NCI-H1694 treated with DMSO at 0.1 percent for 48 hours (cell line): ENCODE data around the gene BICC1.

ENCODE experiments used
- DNase-seq: peaks from one replicate; lab custom pipeline; 2025; lab: John Stamatoyannopoulos, UW

The BICC1 gene

DNA sequence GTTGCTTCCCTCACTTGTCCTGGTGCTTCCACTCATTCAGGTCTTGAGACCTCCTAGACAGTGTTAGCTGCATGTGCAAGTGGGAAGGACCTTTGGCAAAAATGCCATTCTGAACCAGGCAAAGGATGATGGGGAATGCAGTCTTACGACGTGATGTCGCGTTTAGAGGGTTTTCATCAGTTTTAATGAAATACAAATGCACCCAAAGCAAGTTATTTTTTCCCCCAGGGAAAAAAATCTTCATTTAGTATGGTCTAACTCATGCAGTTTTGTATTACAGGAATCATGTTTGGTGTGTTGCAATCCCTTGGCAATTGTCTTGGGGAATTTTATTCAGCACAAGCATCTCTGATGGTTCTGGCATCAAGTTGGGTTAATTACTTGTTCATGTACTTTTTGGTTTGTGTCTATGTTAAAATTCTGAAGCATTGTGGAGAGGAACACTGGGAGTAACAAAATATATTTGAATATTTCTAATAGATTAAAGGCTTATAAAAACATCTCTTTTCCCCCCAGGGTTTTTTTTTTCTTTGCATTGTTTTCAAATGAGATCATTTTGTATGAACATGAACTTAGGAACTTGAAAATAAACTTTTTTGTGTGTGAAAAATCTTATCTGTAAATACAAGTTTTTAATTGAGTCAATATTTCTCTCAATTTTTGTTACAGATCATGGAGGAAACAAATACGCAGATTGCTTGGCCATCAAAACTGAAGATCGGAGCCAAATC is 188.9 kb downstream of the BICC1 start:
- DNase-seq, result no peak

DNA sequence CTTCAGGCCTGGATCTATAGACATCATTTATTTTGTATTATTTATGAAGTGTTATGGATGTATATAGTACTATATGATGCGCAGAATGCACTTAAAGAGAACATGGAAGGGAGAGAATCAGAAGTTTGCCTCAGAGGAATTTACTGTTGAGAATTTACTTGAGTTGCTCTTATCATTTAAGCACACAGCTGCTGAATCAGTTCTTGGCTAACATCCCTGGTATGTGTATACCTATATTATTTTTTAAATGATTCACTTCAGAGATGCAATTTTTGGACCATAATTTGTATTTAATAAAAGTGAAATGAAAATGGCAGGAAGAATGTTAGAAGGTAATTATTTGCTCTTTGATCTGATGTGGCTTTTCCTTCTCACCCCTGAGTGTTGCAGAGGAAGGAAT is 191.6 kb downstream of the BICC1 start:
- no peak for DNase-seq

DNA sequence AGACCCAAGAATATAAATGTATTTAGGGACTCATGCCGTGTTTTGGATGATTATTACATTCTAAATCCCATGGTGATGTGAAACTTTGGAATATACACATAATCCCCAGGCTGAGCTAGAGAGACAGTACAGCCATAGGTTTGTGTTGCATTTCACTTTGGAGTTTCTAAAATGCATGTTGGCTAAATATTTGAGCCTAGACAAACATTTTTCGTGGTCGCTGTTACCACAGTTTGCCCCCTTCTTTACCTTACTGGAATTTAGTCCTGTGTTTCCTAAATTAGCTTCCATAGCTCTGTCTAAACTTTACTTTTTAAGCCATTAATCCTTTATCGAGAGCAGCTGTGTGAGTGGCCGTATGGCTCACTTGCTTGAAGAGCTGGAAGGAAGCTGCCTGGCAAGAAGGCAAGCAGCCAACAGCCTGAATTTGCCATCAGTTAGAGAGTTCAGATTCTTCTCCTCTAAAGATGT is 192.0 kb downstream of the BICC1 start:
- no peak for DNase-seq

DNA sequence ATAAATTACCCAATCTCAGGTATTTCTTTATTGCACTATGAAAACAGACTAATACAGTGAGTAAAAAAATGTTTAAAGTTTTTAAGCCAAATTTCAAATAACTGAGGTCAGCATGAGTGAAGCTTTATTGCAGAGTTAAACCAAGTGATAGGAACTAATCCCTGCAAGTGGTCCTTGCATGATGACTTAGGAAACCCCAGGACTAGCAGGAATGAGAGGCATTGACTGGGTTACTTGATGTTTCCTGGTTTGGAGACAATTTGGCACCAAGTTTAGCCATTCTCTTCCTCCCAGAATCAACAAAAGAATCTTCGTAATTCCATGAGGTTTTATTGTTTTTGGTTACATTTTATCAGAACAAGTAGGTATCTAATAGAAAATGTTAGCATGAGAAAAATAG is 194.2 kb downstream of the BICC1 start:
- DNase-seq, result no peak

DNA sequence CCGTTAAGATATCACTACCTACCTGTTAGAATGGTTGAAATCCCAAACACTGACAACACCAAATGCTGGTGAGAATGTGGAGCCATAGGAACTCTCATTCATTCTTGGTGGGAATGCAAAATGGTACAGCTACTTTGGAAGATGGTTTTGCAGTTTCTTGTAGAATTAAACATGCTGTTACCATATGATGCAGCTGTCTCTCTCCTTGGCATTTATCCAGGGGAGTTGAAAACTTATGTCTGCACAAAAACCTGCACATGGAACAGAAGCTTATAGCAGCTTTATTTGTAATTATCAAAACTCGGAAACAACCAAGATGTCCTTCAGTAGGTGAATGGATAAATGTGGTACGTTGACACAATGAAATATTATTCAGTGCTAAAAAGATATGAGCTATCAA is 199.5 kb downstream of the BICC1 start:
- no peak for DNase-seq

DNA sequence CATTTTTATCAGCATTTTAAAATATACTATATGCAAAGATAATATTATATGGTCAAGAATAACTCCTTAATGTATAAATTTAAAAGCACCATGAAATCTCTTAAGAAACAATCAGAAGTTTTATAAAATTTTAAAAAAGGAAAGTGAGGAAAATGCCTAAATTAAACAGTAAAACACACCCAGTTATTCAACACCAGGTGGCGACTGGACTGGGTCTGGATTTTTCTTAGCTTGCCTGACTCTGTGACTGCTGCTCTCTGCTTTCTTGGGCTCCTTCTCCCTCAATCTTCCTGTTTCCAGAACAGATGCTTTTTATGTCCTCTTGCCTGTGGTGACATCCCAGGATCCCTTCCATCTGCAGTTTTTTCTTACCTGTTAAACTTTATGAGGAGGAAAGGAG is 200.3 kb downstream of the BICC1 start:
- no peak for DNase-seq

DNA sequence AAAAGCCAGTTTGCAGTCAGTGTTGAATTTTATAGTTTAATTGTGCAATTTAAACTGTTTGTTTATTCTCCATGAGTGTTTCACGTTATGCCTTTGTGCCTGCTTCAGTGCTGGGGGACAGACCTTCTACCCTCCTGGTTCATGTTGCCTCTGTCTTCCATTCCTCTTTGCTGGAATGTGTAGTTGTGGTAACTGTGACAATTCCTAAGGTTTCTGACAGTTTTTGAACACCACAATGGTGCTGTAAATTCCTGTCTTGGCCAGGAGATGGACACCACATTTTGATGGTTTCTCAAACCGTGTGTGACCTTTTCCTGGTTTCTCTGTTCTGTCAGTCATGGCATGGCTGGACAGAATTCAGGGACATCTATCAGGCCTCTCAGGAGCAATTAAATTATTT is 201.7 kb downstream of the BICC1 start:
- no peak for DNase-seq

DNA sequence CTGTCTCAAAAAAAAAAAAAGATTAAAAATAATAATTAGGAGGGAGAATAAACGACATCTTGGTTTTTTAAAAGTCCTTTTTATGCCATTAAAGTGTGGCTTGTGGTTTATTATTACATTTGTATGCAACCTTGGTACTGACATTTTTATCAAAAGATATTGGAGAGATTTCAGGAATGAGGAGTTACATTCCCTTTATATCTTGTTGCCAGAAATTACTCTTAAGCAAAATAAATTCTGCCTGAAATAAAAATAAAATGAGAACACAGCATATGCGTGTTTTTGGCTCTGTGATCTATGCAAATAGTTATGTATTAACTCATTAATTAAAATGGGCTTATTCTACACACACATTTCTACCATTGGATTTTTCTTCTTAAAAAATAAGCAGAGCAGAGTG is 202.4 kb downstream of the BICC1 start:
- no peak for DNase-seq

DNA sequence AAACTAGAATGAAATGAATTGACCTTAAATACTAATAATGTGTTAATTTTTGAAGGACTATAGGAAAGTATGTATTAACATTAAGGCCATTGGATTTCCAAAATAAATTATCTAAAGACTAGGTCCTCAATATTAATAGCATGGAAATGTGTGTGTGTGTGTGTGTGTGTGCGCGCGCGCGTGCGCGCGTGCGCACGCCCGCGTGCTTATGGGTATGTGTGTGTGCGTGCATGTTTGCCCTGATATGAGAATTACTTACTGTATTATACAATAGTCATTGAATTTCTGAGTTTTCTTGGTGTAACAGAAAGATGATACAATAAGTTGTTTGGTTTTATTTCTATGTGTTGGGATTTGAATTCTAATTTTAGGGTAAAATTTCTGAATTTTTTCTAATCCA is 205.9 kb downstream of the BICC1 start:
- DNase-seq, result no peak

DNA sequence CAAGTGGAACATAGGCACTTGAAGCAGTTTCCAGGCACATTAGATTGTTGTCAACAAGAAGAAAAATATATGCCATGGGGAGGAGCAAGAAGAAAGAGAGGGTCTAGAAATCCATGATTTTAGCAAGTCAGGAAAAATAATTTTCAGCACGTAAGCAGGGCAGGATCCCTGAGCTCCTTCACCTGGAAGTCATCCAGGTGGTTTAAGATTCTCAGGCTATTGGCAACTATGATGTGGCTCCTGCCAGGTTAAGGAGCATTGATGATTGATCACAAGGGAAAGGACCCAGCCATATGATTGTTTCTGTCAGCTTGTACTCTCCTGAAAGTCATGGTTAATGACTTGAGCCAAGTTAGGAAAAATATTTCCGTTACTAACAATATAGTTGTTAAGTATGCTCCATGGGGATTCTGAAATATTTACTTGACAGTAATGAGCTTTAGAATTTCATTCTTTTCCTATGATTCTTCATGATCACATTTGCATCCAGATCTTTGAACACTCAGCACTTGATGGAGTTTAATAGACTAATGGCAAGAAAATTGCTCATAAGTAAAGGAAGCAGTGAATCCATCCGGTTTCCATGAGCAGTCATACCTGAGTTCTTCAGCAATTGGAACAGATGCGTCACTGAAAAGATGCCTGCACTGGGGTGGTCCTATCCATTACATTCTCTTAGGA is 209.1 kb downstream of the BICC1 start:
- no peak for DNase-seq

DNA sequence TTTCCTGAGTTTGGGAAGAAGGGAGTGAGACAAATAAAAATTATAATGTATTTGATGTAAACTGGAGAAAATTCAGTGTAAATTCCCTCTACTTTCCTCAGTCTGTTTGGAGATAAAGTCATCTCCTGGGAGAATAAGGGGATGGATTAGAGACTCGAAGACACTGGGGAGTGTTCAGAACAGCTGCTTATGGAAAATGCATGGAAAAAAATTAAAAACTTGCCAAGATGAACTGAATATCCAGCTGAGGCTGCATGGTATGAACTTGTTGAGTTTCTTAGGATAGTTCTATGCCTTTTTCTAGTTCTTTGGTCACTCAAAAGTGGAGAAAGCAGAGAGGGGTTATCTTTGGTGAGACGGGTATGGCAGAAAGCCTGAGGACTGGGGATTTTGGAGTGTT is 210.5 kb downstream of the BICC1 start:
- DNase-seq, result no peak

DNA sequence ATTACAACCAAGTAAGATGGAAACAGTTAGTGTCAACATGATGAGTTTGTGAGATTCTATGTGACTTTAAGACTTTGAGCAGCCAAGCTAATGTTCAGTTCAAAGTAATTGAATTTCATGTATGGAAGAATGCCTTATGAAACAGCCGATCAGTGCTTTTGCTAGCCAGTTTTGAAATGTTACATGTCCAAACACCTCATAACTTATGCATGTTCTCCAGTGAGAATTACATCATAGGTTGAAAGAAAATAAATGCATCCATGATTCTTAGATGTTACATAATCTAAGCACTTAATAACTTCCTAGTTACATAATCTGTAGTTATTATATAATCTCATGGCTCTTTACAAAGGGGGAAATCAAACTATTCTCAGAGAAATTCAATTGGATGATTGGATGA is 211.3 kb downstream of the BICC1 start:
- DNase-seq, result no peak

DNA sequence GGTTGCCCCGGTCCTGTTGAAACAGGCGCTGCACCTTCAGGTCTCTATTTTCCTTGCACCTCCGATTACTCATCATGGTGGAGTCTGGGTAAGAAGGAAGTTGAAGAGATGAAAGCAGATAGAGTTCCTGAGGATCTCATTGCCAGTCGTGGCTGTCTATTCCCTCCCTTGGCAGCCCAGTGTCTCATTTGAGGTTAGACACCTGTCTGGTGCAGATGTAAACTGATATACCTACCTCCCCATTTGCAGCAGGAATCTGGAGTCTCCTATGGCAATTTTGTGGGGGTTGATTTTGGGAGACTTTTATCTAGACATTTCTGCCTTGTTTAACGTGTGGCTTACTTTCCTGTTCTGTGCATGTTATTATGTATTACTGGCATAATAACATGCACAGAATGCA is 212.1 kb downstream of the BICC1 start:
- DNase-seq, result no peak

DNA sequence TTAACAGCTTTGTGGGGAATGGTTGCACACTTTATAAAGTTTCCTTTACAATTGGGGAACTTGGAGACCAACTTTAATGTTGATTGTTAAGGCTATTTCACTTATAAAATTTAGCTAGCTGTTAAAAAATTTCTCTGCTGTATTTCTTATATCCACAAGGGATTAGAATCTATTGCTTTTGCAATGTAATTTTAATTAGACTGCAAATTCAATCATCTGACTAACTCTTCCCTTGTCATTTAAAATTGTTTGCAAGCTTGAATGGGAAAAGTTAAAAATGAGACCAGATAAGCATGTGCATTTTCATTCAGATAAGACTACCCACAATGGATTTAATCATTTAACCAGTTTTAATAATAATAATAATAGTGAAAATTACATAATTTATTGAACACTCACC is 213.2 kb downstream of the BICC1 start:
- no peak for DNase-seq

DNA sequence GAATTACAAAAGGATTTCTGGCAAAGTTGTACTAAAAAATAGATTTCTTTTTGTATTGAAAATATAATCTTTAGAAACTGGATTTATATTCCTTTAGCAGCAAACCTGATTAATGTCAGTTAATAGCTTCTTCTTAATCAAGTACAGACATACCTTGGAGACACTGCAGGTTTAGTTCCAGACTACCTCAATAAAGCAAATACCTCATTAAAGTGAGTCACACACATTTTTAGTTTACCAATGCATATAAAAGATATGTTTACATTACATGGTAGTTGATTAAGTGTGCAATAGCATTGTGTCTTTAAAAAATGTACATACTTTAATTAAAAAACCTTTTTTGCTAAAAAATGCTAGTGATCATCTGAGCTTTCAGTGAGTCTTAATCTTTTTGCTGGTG is 215.0 kb downstream of the BICC1 start:
- no peak for DNase-seq

DNA sequence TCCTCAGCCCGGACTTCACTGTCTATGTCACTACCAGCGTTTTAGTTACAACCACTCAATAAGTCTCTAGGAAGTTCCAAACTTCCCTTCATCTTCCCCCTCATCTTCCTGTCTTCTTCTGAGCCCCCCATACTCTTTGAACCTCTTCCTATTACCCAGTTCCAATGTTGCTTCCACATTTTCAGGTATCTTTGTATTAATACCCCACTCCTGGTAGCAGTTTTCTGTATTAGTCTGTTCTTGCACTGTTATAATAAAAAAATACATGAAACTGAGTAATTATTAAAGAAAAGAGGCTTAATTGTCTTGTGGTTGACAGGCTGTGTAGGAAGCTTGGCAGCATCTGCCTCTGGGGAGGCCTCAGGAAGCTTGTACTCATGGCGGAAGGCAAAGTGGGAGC is 218.6 kb downstream of the BICC1 start:
- no peak for DNase-seq

DNA sequence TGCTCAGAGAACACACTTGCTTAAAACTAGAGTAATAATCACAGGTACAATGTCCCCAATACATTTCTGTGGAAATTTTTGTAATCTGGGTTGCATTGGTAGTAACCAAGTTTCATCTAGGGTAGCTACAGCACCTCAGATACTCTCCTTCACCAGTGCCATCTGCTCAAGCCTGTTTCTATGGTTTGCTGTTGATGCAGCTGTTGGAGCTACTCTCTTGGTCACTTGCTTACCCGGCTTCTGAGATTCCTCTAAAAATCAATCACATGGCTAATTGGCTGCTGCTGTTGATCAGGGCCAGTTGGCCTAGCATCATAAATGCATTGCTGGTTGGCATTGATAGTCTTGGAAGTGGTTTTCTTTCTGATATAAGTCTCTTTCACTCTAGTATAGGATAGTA is 220.8 kb downstream of the BICC1 start:
- no peak for DNase-seq

DNA sequence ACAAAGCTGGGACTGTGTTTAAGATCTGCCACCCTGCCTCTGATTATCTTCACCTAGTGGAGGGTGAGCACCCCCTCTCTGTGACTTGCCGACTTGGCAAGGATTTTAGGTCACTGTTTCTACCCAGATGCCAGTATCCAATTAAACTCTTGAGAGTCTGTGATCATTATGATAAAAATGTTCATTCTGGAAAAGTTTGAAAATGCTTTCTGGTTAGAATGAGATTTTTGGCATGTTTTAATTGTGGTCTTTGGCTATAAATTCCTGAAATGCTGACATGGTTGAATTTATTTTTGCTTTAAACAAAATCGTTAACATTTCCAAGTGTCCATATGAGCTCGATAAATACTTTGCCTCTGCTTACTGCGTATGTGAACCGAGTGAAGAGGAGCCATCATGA is 221.4 kb downstream of the BICC1 start:
- no peak for DNase-seq

DNA sequence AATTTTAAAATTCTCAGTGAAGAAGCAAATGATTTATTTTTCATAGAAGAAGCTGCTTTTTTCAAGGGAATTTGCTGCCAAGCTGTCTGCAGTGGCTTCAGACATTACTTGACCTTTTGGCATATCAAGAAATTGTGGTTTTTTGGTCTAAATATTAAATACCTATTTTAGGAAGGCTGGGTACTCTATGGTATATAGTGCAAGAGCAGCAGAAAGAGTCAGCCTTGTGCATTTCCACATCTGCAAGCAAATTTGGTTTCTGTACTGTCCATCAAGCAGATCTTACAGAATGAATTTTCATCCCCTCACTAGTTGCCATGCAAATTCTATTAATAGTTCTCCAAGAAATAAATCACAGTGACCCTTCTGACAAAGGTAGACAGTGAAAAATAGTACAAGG is 222.0 kb downstream of the BICC1 start:
- DNase-seq, result no peak

DNA sequence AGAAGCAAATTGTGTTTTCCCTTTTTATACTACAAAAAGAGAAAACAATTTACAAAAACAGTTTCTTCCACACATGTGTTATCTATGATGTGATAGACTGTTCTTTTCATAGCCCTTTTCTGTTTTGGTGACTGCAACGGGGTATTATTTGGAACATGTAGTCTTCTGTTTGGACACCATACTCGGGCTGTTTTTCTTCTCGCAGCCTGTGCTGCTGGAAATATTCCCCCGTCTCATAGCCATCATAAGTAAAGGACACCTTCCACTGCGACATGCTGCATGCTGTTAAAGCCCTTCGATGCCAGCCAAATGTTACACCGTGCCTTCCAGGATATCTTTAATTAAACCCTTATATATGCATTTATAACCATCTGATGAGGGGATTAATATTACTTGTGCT is 222.4 kb downstream of the BICC1 start:
- DNase-seq, result no peak

DNA sequence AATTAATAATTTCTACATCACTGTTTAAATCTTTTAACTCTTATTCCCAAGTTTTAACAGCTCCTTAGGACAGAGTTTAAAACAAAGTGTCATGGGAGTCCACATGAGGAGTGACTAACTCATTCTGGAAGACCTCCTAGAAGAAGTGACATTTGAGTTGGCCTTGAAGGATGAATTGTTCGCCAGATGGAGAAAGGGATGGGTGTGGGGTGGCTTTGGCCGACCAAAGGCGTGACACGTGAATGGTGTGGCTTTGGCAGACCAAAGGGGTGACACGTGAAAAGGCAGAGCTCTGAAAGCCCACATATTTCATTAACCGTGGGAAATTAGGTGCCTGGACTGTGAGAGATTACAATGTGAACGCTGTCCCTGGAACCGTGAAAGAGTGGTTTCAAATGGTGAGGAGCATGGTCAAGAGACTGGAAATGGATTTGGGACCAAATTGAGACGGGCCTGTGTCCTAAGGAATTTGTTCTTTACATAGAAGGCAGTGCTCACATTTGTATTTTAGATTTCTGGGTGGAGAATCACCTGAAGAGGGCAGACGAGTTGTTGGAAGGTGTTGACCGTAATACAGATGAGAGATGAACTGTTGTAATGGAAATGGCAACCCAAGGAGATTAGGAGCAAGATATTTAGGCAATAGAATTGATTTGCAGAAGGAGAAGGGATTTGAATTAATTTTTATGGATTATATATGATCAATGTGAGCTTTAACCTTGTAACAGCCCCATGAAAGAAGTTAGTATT is 228.1 kb downstream of the BICC1 start:
- no peak for DNase-seq

DNA sequence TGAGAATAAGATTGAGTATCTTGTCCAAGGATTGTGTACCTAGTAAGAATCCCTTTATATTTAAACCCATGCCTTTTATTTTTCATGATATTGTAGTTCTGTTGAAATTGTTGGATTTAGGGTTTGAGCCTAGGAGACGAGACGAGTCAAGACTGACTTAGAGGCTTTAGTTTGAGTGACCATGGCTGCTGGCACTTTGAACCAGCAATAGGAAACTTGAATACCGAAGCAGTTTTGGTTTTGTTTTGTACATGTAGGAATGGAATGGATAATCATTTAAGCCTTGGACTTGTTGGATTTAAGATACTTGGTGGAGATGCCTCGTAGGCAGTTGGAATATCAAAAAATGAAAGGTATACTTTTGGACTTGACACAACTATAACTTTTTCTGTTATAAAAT is 229.0 kb downstream of the BICC1 start:
- DNase-seq, result no peak

DNA sequence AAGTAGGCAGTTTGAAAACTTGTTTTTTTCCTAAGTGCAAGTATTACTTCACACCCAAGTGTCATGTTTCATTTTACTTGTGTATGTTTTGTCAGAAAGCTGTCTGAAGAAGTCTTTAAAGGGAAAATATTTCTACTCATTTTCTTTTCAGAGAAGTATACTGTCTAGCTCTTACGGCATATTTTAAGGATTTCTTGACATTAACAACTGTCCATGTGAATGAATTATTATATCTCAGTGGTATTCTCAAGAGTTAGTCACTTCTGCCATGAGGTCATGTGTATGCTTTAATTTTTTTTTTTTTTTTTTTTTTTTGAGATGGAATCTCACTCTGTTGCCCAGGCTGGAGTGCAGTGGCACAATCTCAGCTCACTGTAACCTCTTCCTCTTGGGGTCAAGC is 229.5 kb downstream of the BICC1 start:
- no peak for DNase-seq
